ENCODE data around the gene BRSK2.

DNA sequence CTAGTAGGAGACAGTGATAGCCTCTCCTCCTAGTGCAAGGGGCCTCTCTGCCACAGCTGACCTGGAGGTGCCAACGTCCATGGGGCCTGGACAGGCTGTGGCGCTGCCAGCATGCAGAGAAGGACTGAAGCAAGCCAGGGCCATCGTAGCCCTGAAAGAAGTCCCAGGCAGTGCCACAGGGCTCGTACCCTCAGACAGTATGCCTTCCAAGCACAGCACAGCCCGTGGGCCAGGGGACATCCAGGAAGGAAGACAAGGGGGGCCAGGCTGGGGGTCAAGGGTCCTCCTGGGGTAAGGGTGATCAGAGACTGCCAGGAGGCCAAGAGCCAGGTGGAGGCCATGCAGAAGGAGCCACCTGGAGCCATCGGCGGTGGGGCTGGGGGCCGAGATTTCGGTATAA lies 117.2 kb downstream of the BRSK2 start:
- TF ChIP-seq GABPA (IDR thresholded peaks at IDR 0.05; ENCODE audit: low read depth) (no peak), POLR2AphosphoS5 (IDR thresholded peaks at IDR 0.05; ENCODE audit: low read depth, low read length) (no peak), RCOR1 (IDR thresholded peaks at IDR 0.05; ENCODE audit: low read length) (no peak), TCF12 (IDR thresholded peaks at IDR 0.05) (no peak), YY1 (IDR thresholded peaks at IDR 0.05; ENCODE audit: low read depth) (no peak), RAD21 (IDR thresholded peaks at IDR 0.05; ENCODE audit: low read length) (no peak), TAF1 (IDR thresholded peaks at IDR 0.05; ENCODE audit: borderline replicate concordance, low read depth, low read length) (no peak), RFX5 (IDR thresholded peaks at IDR 0.05; ENCODE audit: low read length) (no peak), EP300 (IDR thresholded peaks at IDR 0.05; ENCODE audit: borderline replicate concordance in 1 of 2, low read depth in 1 of 2, low read length in 1 of 2) (no peak), NFIC (IDR thresholded peaks at IDR 0.05; ENCODE audit: borderline replicate concordance) (no peak), FOXM1 (IDR thresholded peaks at IDR 0.05; ENCODE audit: low read depth) (no peak)
- TF ChIP-seq, protein P1, sequence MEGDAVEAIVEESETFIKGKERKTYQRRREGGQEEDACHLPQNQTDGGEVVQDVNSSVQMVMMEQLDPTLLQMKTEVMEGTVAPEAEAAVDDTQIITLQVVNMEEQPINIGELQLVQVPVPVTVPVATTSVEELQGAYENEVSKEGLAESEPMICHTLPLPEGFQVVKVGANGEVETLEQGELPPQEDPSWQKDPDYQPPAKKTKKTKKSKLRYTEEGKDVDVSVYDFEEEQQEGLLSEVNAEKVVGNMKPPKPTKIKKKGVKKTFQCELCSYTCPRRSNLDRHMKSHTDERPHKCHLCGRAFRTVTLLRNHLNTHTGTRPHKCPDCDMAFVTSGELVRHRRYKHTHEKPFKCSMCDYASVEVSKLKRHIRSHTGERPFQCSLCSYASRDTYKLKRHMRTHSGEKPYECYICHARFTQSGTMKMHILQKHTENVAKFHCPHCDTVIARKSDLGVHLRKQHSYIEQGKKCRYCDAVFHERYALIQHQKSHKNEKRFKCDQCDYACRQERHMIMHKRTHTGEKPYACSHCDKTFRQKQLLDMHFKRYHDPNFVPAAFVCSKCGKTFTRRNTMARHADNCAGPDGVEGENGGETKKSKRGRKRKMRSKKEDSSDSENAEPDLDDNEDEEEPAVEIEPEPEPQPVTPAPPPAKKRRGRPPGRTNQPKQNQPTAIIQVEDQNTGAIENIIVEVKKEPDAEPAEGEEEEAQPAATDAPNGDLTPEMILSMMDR (IDR thresholded peaks at IDR 0.05) = no peak
- TF ChIP-seq, protein P2, sequence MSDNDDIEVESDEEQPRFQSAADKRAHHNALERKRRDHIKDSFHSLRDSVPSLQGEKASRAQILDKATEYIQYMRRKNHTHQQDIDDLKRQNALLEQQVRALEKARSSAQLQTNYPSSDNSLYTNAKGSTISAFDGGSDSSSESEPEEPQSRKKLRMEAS (IDR thresholded peaks at IDR 0.05; ENCODE audit: low read depth) = no peak
